GM12873 (cell line): ENCODE data around the gene C2CD4C.

ENCODE experiments used
- CTCF ChIP-seq: IDR thresholded peaks from 2 replicates; pipeline ENCODE4 v1.5.1; 2012; ENCODE audit warnings: low read depth, mild to moderate bottlenecking, moderate library complexity, low read length, control low read depth; ENCODE audit not compliant: insufficient read depth; ENCODE audit errors: missing control alignments

C2CD4C gene

GRCh38 chr19:367561-367960 is 41.4 kb downstream of the C2CD4C start:
- TF ChIP-seq CTCF: no peak

DNA sequence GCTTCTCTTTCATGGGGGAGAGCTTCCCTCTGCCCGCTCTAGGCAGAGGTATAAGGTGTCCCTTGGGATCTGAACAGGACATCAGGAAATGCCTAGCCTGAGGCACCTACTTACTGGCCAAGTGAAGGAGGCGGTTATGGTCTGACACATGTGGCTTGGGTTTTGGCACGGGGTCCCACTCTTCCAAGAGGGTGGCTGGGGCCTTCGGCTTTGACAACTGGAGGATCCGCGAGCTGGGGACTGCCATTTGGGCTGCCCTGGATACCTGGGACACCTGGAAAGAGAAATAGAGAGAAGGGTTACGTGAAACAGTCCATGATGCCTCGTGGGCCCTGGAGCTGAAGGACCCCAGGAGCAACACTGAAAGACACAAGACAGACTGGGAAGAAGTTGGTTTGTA is 42.0 kb downstream of the C2CD4C start:
- TF ChIP-seq CTCF: no peak

DNA sequence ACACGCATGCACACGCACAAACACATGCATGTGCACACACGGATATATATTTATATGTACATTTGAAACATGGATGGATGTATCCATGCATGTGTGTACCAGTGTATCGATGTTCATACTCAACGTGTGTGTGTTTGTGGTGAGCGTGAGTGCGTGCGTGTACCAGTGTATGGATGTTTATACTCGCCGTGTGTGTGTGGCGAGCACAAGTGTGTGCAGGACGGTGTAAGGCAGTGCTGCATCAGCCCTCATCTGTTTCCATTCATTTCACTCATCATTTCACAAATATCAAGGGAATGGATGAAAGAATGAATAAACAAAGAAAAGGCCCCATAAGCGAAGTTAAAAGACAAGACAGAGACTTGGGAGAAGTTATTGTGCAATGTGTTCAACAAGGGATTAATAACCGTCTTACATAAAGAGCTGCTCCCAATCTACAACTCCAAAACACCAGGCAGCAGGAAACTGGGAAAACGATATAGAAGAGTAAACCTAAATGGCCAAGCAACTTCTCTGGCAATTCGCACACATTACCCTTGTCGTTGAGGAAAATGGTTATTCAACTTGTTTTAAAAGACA is 42.7 kb downstream of the C2CD4C start:
- no peak for TF ChIP-seq CTCF

DNA sequence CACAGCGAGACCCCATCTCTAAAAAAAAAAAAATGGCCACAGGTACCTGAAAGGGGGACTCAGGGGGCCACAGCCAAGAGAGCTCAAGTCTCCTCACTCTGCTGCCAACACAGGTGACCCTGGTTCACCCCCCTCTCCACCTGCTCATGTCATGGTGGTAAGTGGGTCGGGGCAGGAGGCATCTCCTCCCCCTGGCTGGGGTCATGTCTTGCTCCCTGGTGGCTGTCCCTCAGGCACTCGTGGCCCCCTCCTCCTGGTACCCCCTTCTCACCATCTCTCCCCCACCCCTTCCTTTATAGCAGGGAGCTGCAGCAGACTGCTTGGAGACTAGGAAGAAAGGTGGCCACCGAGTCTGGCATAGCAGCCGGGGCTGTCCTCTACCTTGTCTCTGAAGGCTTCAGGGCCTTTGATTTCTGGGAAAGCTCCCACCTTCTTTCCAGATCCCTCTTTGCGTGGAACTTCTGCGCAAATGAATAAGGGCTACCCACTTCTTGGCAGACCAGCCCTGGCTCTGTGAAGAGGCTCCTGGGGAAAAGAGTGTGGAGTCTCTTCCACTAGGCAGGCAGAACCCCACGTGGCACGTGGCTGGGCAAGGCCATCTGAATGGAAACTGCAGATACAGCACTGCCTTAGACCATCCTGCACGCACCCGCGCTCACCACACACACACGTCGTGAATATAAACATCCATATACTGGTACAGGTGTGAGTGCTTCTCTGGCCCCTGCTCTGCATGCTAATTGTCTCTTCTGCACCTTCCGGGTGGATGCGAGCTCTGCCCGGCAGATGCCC is 44.3 kb downstream of the C2CD4C start:
- no peak for TF ChIP-seq CTCF

GRCh38 chr19:362683-363082 is 46.3 kb downstream of the C2CD4C start:
- TF ChIP-seq CTCF: no peak

- no peak for TF ChIP-seq CTCF
Measured at GRCh38 chr19:362154-362553, 46.8 kb downstream of the C2CD4C start.

- TF ChIP-seq CTCF: no peak
Measured at GRCh38 chr19:359653-359925, 49.4 kb downstream of the C2CD4C start.
